Heart right ventricle (tissue), 16 donors: ENCODE data around the gene ACP1. TPM values are rescaled to one million over a fixed set of nuclear protein-coding genes. Genes with fewer than 3 reads are reported as not detected.

ENCODE experiments used
- ATAC-seq, 8 donors: fragments of 200-7000 bp; cut with Tn5 transposase; one replicate each; pipeline ENCODE4 v1.9.1; 2020; ENCODE audit warnings: mild to moderate bottlenecking in 8 of 8, moderate library complexity in 8 of 8, moderate number of reproducible peaks in 1 of 8
- DNase-seq, 2 donors: peaks; one replicate each; pipeline ENCODE4 v3.0.0-alpha.2; 2020
- H3K27ac ChIP-seq, 10 donors: fragments of 200-600 bp; sonication (generic) in 2 of 10; one replicate each; pipeline versions ENCODE4 v1.5.0 to v1.8.0; 2020 to 2022; ENCODE audit warnings: mild to moderate bottlenecking in 3 of 10
- H3K27me3 ChIP-seq, 7 donors: fragments of 200-600 bp; one replicate each; pipeline ENCODE4 v1.8.0; 2021 to 2022; ENCODE audit warnings: mild to moderate bottlenecking in 2 of 7
- H3K36me3 ChIP-seq, 9 donors: fragments of 200-600 bp; sonication (generic) in 1 of 9; one replicate each; pipeline versions ENCODE4 v1.5.0 to v1.8.0; 2020 to 2022; ENCODE audit warnings: mild to moderate bottlenecking in 2 of 9
- H3K4me1 ChIP-seq, 9 donors: fragments of 200-600 bp; sonication (generic) in 1 of 9; one replicate each; pipeline versions ENCODE4 v1.5.0 to v1.8.0; 2020 to 2022; ENCODE audit warnings: mild to moderate bottlenecking in 4 of 9
- H3K4me3 ChIP-seq, 10 donors: fragments of 200-600 bp; sonication (generic) in 2 of 10; one replicate each; pipeline versions ENCODE4 v1.5.0 to v1.8.0; 2020 to 2022; ENCODE audit warnings: mild to moderate bottlenecking in 7 of 10, moderate library complexity in 2 of 10
- H3K9me3 ChIP-seq, 11 donors: fragments of 200-600 bp in 10 of 11; sonication (generic) in 2 of 11; one replicate each; pipeline versions ENCODE4 v1.5.0 to v1.8.0; 2013 to 2022; ENCODE audit warnings: mild to moderate bottlenecking in 2 of 11, control low read depth in 1 of 11, moderate library complexity in 1 of 11
- WGBS, 2 donors: extraction: QIAGEN DNeasy Blood & Tissue Kit; methylation state at CpG; one replicate each; pipeline ENCODE4 v1.1.7; 2013; ENCODE audit warnings: inconsistent platforms in 1 of 2; 5-methylcytosine and 5-hydroxymethylcytosine counted together
- intact Hi-C, 10 donors: fragments of 100-400 bp; cut with DNase I; formaldehyde crosslinking; loops; one replicate each; pipeline versions ENCODE4 v1.11.1 to v1.14.2; 2022
- polyA plus RNA-seq, 2 donors: library from polyadenylated mRNA; stranded (reverse); fragments of 200-250 nt; gene quantifications; one replicate each; pipeline ENCODE4 v1.2.3, GENCODE V29; 2013
- total RNA-seq, 10 donors: library from RNA; stranded (reverse); fragmentation: NEBNext Ultra II Directional in 3 of 10; extraction: Animal tissue kit (Norgen Biotek cat#: 25700) in 3 of 10; gene quantifications; one replicate each; pipeline versions ENCODE4 v1.2.1 to v1.2.4, GENCODE V29; 2021 to 2023
- TF ChIP-seq, protein P1 (sequence below), 9 donors: fragments of 200-600 bp; sonication (generic) in 2 of 9; IDR thresholded peaks; one replicate each; pipeline versions ENCODE4 v1.5.0 to v1.8.0; 2021 to 2022; ENCODE audit warnings: antibody characterized with exemption in 9 of 9, mild to moderate bottlenecking in 5 of 9, moderate library complexity in 1 of 9
- donor health status: Arrhythmogenic right ventricular cardiomyopathy.
- donor health status: ischemic (EF 13 %, LVEDD 7.1; RV severe dilation, severe dysfunction).
- donor health status: healthy with polysubstance abuse.
- donor health status: DM: no; HTN: yes; CAD: no.
- donor health status: DM: no; HTN: no; CAD: no.
- donor health status: ischemic (EF 25% LVEDD 6.9; RV normal size, moderate dysfunction).
- donor health status: ischemic (EF 25% LVEDD 5.7; RV mildly dilated, moderate dysfunction).
- donor health status: healthy.
- donor health status: DM: yes; HTN: yes; CAD: no.
- donor health status: Ischemic cardiomyopathy.
- donor health status: ischemic (EF 35%, LVEDD 5.7; RV mildly dilated, moderate dysfunction).
- donor health status: nonischemic (EF 11% LVEDD 7.7; RV severe dilation, severe dysfunction).
- donor health status: DM: yes; HTN: yes; CAD: no.
- donor health status: PGD.
- donor health status: ischemic (EF 29% LVEDD 5.4; RV normal size, mild dysfunction).
- donor health status: nonischemic (EF 23%, LVEDD 6.1; RV moderate dilation, normal function).

ACP1 gene
- total and polyA plus RNA-seq, 12 donors: 38.3 to 87.7 (median 65.2) TPM

DNA sequence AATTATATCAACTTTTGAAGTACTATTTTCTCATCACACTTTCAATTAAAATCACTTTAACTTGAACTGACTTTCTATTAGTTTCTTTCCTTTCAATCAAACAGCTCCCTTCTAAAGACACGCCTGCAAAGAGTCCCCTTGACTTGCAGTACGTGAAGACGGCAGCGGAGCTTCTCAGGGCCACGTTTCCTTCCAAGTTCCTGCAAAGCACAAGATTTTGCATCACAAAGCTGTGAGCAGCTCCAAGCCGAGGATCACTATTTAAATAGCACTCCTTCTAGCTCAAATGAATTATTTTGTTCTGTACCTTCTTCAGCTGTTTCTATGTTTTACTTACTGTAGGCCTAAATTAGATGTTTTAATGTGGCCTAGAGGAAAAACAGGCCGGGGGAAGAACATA lies 31.7 kb upstream of the ACP1 start:
- Histone ChIP-seq H3K4me1 (no peaks in the 10 kb centered on the region), H3K27me3 (no peaks in the 10 kb centered on the region), H3K36me3 (peaks cover 0 to 64% (median 9%) of the 10 kb centered on the region in 9 donors), H3K9me3 (no peaks in the 10 kb centered on the region), H3K4me3 (no peak overlapping the region), H3K27ac (no peak overlapping the region)
- TF ChIP-seq, protein P1, sequence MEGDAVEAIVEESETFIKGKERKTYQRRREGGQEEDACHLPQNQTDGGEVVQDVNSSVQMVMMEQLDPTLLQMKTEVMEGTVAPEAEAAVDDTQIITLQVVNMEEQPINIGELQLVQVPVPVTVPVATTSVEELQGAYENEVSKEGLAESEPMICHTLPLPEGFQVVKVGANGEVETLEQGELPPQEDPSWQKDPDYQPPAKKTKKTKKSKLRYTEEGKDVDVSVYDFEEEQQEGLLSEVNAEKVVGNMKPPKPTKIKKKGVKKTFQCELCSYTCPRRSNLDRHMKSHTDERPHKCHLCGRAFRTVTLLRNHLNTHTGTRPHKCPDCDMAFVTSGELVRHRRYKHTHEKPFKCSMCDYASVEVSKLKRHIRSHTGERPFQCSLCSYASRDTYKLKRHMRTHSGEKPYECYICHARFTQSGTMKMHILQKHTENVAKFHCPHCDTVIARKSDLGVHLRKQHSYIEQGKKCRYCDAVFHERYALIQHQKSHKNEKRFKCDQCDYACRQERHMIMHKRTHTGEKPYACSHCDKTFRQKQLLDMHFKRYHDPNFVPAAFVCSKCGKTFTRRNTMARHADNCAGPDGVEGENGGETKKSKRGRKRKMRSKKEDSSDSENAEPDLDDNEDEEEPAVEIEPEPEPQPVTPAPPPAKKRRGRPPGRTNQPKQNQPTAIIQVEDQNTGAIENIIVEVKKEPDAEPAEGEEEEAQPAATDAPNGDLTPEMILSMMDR (IDR thresholded peaks at IDR 0.05): no peak
- ATAC-seq (no peak), DNase-seq (no peak)
- intact Hi-C loops: no loop called here
- 79 to 86% methylated on average over 7 of the region's 7 CpGs for WGBS, 2 donors

DNA sequence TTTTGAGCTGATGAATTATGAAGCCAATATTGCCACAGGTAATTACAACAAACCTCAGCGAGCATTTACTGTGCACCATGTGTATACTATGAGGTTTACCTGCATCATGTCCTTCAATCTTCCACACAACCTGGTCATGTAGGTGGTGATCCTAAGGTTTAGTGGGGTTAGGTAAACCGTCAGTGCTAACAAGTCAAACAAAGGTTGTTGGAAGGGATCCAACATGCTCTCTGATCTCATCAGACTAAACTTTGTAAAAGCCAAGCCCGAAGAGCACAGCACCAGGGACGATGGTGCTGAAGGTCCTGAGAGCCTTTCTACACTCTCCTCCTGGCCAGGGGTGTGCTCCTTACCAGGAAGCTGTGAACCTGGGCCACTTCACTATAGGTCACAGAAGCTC lies 30.3 kb upstream of the ACP1 start:
- H3K9me3 ChIP-seq: no peaks in the 10 kb centered on the region
- no peak for DNase-seq
- H3K27me3 ChIP-seq: no peaks in the 10 kb centered on the region
- TF ChIP-seq, protein P1 (IDR thresholded peaks at IDR 0.05): no peak
- ATAC-seq: no peak
- no peak overlapping the region for H3K27ac ChIP-seq
- intact Hi-C loops: no loop called here
- peaks cover 0 to 60% (median 7%) of the 10 kb centered on the region in 9 donors for H3K36me3 ChIP-seq
- WGBS, 2 donors: 94 to 96% methylated on average over 4 of the region's 4 CpGs
- no peak overlapping the region for H3K4me3 ChIP-seq
- H3K4me1 ChIP-seq: no peaks in the 10 kb centered on the region

DNA sequence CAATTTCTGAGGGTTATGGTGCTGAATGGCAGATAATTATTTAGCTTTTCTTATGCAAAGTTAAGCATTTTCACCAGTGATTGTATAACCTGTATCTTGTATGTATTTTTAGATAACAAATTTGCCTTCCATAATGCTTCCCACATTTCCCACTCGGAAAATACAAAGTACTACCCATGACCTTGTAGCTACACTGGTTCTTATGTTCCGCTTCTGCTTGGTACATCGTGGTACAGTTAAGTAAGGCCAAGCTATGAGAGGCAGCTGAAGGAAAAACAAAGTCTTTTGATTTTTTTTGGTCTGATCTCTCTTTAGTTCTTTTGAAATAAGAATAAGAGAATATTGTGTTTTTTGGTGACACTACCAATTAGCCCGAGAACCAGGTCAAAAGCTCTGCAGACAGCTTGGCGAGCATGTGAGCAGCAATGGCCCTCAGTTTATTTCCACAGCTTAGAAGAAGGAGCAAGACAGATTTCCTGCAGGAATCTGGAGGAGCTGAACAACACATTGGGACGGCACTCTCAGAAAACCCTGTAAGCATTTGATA lies 27.7 kb upstream of the ACP1 start:
- intact Hi-C loops: loop anchor here in 1 of 10 donors (5.0 kb wide), 1 partner anchor 60 kb away; no protein-coding TSS in a partner anchor
- ATAC-seq (no peak), DNase-seq (no peak)
- Histone ChIP-seq H3K9me3 (peaks cover 0 to 4% (median 0%) of the 10 kb centered on the region in 11 donors), H3K36me3 (peaks cover 0 to 61% (median 4%) of the 10 kb centered on the region in 9 donors), H3K4me3 (no peak overlapping the region), H3K27ac (no peak overlapping the region), H3K27me3 (no peaks in the 10 kb centered on the region), H3K4me1 (no peaks in the 10 kb centered on the region)
- 90 to 94% methylated on average over 6 of the region's 6 CpGs for WGBS, 2 donors
- TF ChIP-seq, protein P1 (IDR thresholded peaks at IDR 0.05): no peak

DNA sequence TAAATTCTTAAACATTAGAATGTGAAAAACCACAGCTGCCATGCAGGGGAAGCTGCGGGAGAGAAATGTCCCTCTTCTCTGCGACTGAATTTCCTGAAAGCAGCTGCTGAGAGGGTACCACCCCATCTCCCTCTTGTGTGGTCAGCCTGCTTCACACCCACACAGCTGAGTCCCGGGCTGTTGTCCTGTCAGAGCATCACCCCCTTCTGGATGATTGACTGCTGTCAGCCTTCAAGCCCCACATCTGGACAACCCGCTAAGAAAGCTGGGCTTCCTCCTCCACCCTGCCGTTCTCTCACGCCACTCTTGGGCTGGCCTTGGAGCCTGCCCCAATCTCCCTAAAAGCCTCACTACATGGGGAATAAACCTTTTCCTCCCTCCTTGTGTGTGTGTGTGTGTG lies 26.9 kb upstream of the ACP1 start:
- Histone ChIP-seq H3K27ac (no peak overlapping the region), H3K9me3 (peaks cover 0 to 12% (median 3%) of the 10 kb centered on the region in 11 donors), H3K4me3 (no peak overlapping the region), H3K4me1 (no peaks in the 10 kb centered on the region), H3K27me3 (no peaks in the 10 kb centered on the region), H3K36me3 (peaks cover 0 to 61% (median 6%) of the 10 kb centered on the region in 9 donors)
- intact Hi-C loops: loop anchor here in 1 of 10 donors (5.0 kb wide), 1 partner anchor 59 kb away; no protein-coding TSS in a partner anchor
- DNase-seq: no peak
- 76 to 83% methylated on average over 6 of the region's 6 CpGs for WGBS, 2 donors
- no peak for ATAC-seq
- TF ChIP-seq, protein P1 (IDR thresholded peaks at IDR 0.05): no peak
